ENCODE data around the gene ZNF385B.

Gene ZNF385B

DNA sequence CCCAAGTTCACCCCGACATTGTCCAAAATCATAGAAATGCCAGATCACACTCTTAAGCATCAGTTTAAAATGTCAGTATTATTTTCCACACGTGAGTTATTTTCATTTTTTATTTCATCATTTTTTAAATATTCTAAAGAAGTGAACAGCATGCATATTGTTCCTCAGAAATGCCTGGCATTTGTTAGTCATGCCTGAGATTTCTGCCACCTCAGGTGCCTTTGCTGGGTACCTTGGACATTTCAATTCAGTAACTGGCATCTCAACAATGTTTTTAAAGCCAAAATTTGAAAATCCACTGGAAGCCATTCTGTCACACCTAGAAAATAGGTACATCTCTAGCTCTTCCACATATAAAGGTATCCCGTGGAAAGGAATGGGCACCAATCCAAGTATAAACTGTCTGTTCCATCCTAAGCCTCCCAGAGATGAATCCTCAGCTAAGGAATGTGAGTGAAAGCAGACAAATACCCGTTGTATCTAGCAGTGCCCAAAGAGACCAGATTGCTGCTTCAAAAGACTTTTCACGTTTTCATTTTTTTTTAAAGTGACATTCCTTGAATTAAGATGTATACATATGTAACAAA, 159.8 kb downstream of the ZNF385B start:
- DNase-seq, result no peak
- Histone ChIP-seq H3K27ac (no peak overlapping the region), H3K27me3 (ENCODE audit: insufficient read depth, low read depth, severe bottlenecking) (no peaks in the 10 kb centered on the region), H3K9me3 (ENCODE audit: severe bottlenecking) (no peaks in the 10 kb centered on the region), H3K4me3 (ENCODE audit: low read depth, low read length) (no peak overlapping the region), H3K36me3 (no peaks in the 10 kb centered on the region)
- TF ChIP-seq CTCF (IDR thresholded peaks at IDR 0.05; ENCODE audit: low read depth, low read length), result no peak

DNA sequence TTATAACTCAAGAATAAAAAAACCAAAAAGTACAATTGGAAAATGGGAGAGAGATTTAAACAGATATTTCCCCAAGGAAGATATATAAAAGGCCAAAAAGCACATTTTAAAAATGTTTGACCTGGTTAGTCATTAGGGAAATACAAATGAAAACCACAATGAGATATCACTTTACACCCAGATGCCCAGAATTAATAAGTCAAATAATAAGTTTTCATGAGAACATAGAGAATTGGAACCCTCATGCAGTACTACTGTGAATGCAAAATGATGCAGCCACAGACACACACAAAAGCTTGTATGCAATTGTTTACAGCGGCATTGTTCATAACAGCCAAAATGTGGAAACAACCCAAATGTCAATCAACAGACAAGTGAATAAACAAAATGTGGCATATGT, 165.9 kb downstream of the ZNF385B start:
- Histone ChIP-seq H3K36me3 (no peaks in the 10 kb centered on the region), H3K27me3 (ENCODE audit: insufficient read depth, low read depth, severe bottlenecking) (no peaks in the 10 kb centered on the region), H3K27ac (no peak overlapping the region), H3K9me3 (ENCODE audit: severe bottlenecking) (no peaks in the 10 kb centered on the region), H3K4me3 (ENCODE audit: low read depth, low read length) (no peak overlapping the region)
- no peak for DNase-seq
- no peak for TF ChIP-seq CTCF (IDR thresholded peaks at IDR 0.05; ENCODE audit: low read depth, low read length)

GRCh38 chr2:179694963-179695362, 166.4 kb downstream of the ZNF385B start:
- no peak overlapping the region for H3K4me3 ChIP-seq (ENCODE audit: low read depth, low read length)
- no peaks in the 10 kb centered on the region for H3K36me3 ChIP-seq
- no peaks in the 10 kb centered on the region for H3K9me3 ChIP-seq (ENCODE audit: severe bottlenecking)
- no peak for TF ChIP-seq CTCF (IDR thresholded peaks at IDR 0.05; ENCODE audit: low read depth, low read length)
- H3K27ac ChIP-seq, result no peak overlapping the region
- H3K27me3 ChIP-seq (ENCODE audit: insufficient read depth, low read depth, severe bottlenecking), result no peaks in the 10 kb centered on the region
- DNase-seq, result no peak

GRCh38 chr2:179692610-179693009, 168.8 kb downstream of the ZNF385B start:
- H3K27ac ChIP-seq, result no peak overlapping the region
- no peaks in the 10 kb centered on the region for H3K9me3 ChIP-seq (ENCODE audit: severe bottlenecking)
- no peaks in the 10 kb centered on the region for H3K36me3 ChIP-seq
- TF ChIP-seq CTCF (IDR thresholded peaks at IDR 0.05; ENCODE audit: low read depth, low read length), result no peak
- no peak for DNase-seq
- H3K27me3 ChIP-seq (ENCODE audit: insufficient read depth, low read depth, severe bottlenecking), result no peaks in the 10 kb centered on the region
- H3K4me3 ChIP-seq (ENCODE audit: low read depth, low read length), result no peak overlapping the region

DNA sequence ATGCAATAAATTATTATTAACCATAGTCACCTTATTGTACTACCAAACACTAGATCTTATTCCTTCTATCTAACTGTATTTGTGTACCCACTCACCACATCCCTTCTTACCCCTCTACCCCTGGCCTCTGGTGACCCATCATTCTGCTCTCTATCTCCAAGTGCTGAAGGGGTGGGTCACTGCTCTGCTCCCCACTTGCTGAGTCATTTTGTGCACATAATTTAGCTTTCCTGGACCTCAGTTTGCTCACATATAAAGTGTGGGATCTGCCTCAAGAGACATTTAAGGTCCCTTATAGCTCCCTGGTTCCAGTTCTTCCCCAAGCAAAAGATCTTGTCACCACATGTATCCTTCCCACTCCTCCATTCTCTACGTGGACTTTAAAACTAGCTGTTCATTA, 169.4 kb downstream of the ZNF385B start:
- no peak overlapping the region for H3K4me3 ChIP-seq (ENCODE audit: low read depth, low read length)
- H3K9me3 ChIP-seq (ENCODE audit: severe bottlenecking), result no peaks in the 10 kb centered on the region
- H3K36me3 ChIP-seq, result no peaks in the 10 kb centered on the region
- DNase-seq, result no peak
- H3K27ac ChIP-seq, result no peak overlapping the region
- no peaks in the 10 kb centered on the region for H3K27me3 ChIP-seq (ENCODE audit: insufficient read depth, low read depth, severe bottlenecking)
- no peak for TF ChIP-seq CTCF (IDR thresholded peaks at IDR 0.05; ENCODE audit: low read depth, low read length)

DNA sequence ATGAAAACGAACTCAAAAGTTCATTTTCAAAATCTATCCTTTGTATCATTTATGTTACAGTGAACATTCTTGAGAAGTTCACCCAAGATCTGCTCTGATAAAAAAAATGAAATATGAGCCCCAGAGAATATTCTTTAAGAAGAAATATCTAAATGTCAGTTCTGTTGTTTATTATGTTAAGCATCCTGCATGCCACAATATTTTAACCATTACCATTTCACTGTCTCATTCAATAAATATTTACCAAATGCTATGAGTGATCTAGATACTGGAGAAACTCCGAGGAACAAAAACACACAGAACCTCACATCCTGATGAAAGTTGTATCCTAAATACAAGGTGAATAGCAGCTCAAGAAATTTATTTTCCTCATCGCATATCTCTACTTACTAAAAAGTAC, 170.2 kb downstream of the ZNF385B start:
- no peaks in the 10 kb centered on the region for H3K36me3 ChIP-seq
- no peaks in the 10 kb centered on the region for H3K9me3 ChIP-seq (ENCODE audit: severe bottlenecking)

More for the DNA sequence above, 170.2 kb downstream of the ZNF385B start:
- no peak overlapping the region for H3K4me3 ChIP-seq (ENCODE audit: low read depth, low read length)
- DNase-seq, result no peak
- H3K27ac ChIP-seq, result no peak overlapping the region
- H3K27me3 ChIP-seq (ENCODE audit: insufficient read depth, low read depth, severe bottlenecking), result no peaks in the 10 kb centered on the region
- no peak for TF ChIP-seq CTCF (IDR thresholded peaks at IDR 0.05; ENCODE audit: low read depth, low read length)

Measured in WERI-Rb-1 (cell line).